D721Med (cell line): ENCODE measurements around the gene NUDC.
"Not testable (repeated sequence)": the region's sequence is repeated elsewhere in the genome, so short reads cannot be mapped to it uniquely, and the experiment has no call there.

ENCODE experiments used
- DNase-seq: peaks from one replicate; pipeline ENCODE4 v3.0.0; 2011; ENCODE audit warnings: low spot score; ENCODE audit not compliant: insufficient read length
- FAIRE-seq: peaks from 2 replicates; lab custom pipeline; 2011; peaks lifted over from hg19 to GRCh38; lab: Jason Lieb, UNC
- CTCF ChIP-seq: IDR thresholded peaks from 2 replicates; pipeline ENCODE4 v1.5.1; 2012; ENCODE audit warnings: mild to moderate bottlenecking, control low read depth; ENCODE audit not compliant: insufficient read depth; ENCODE audit errors: missing control alignments

NUDC gene

GRCh38 chr1:26972821-26973220 is 51.3 kb downstream of the NUDC start:
- DNase-seq (no peak), FAIRE-seq (no peak)
- TF ChIP-seq CTCF = no peak

GRCh38 chr1:26976621-26977510 is 55.3 kb downstream of the NUDC start:
- TF ChIP-seq CTCF = no peak
- FAIRE-seq = no peak

GRCh38 chr1:26978901-26979300 is 57.4 kb downstream of the NUDC start:
- no peak for TF ChIP-seq CTCF
- FAIRE-seq = no peak
- DNase-seq = no peak

More at GRCh38 chr1:26976621-26977510, 55.3 kb downstream of the NUDC start:
- no peak for DNase-seq

GRCh38 chr1:26981146-26981846 is 59.8 kb downstream of the NUDC start:
- TF ChIP-seq CTCF = no peak
- DNase-seq (no peak), FAIRE-seq (no peak)

- FAIRE-seq (no peak), DNase-seq (no peak)
- TF ChIP-seq CTCF = no peak
These were observed 62.3 kb downstream of the NUDC start for GRCh38 chr1:26983863-26984262.

GRCh38 chr1:26984291-26984690 is 62.7 kb downstream of the NUDC start:
- no peak for FAIRE-seq
- no peak for TF ChIP-seq CTCF

GRCh38 chr1:26986658-26987057 is 65.1 kb downstream of the NUDC start:
- DNase-seq (no peak), FAIRE-seq (no peak)
- no peak for TF ChIP-seq CTCF

More at GRCh38 chr1:26984291-26984690, 62.7 kb downstream of the NUDC start:
- DNase-seq = no peak

- DNase-seq, FAIRE-seq: not testable (repeated sequence)
These were observed 68.0 kb downstream of the NUDC start for GRCh38 chr1:26989403-26990109.
